Activated naive CD8-positive, alpha-beta T cell treated with anti-CD3 and anti-CD28 coated beads, Interleukin-2, amount 10 ng/mL, durations not matched to agents 7 days and 5 days (primary cell): ENCODE results near the gene SLAMF9. TPM values are rescaled to one million over a fixed set of nuclear protein-coding genes. Genes with fewer than 3 reads are reported as not detected.

Experiments
- ATAC-seq: fragments of 150-1000 bp; cut with Tn5 transposase; one replicate; pipeline ENCODE4 v1.10.0; 2021; ENCODE audit warnings: low read depth, moderate library complexity
- POLR2A ChIA-PET: fragments of 350-600 bp; sonication (Branson Sonifier 250); formaldehyde crosslinking; loops from one replicate; lab custom pipeline; 2021; ENCODE audit warnings: antibody characterized with exemption; lab: Charles Lee
- DNase-seq: peaks from one replicate; pipeline ENCODE4 v3.0.0; 2021
- H3K27ac Mint-ChIP-seq: one replicate; pipeline ENCODE4 v1.8.0; 2022; ENCODE audit warnings: mild to moderate bottlenecking, mixed read lengths
- H3K27me3 Mint-ChIP-seq: one replicate; pipeline ENCODE4 v1.8.0; 2022; ENCODE audit warnings: mild to moderate bottlenecking, moderate library complexity, mixed read lengths
- H3K36me3 Mint-ChIP-seq: one replicate; pipeline ENCODE4 v1.8.0; 2021; ENCODE audit warnings: mild to moderate bottlenecking, mixed read lengths
- H3K4me1 Mint-ChIP-seq: one replicate; pipeline ENCODE4 v1.8.0; 2021; ENCODE audit warnings: mixed read lengths
- H3K4me3 Mint-ChIP-seq: one replicate; pipeline ENCODE4 v1.8.0; 2022; ENCODE audit warnings: mild to moderate bottlenecking, moderate library complexity, mixed read lengths
- H3K9me3 Mint-ChIP-seq: one replicate; pipeline ENCODE4 v1.8.0; 2021; ENCODE audit warnings: mixed read lengths
- total RNA-seq, 2 experiments: library from RNA; stranded (reverse); gene quantifications; one replicate each; pipeline ENCODE4 v1.2.3, GENCODE V29; 2021

SLAMF9 gene
- total RNA-seq = not detected

DNA sequence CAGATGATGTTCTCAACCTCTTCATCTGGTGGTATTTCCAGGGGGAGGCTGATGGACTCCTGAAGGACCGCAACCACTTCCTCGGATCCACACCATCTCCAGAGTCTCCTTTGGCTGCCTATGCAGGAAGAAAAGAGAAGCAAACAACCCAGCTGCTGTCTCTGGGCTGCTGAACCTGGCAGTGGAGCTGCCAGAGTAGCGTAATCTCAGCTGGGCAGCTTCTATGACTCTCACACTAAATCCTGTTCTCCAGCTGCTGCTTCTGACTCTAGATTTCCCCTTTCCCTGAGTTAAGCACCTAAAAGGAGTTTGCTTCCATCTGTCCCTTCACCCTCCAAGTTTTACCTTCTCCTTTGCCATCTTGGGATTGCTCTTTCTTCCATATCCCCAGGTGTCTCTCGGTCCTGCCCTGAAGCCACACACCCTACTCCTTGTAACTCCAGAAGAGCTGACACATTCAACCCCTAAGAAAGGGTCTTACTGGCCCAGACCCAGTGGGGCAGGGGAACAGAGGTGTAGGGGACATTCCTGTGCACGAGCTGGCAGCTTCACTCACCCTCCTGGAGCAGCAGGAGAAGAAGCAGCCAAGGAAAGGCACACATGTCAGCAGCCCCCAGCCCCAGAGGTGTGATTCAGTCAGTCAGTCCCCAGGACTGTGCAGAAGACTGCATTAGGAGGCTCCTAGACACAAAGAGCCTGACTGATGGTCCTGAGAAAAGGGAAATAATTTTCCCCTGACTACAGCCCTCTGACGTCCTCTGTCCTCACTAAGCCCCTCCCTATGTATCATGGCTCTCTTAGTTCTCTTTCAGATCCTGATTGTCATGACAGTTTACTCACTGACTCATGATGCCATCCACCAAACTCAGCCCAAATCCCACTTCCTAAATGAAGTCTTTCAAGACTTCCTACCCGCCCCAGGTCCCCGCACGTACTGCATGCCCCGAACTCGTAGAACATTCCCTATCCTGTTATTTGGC lies at the start of gene SLAMF9:
SLAMF9 (minus strand) TSS at position 702 of the 980 bp plus-strand sequence; CDS start at position 602, 100 bp downstream.
- H3K36me3 Mint-ChIP-seq = no peaks in the 10 kb centered on the region
- no peak within 1 kb of the TSS for H3K4me3 Mint-ChIP-seq
- peaks cover 3% of the 10 kb centered on the region for H3K4me1 Mint-ChIP-seq
- H3K27ac Mint-ChIP-seq = no peak within 1 kb of the TSS
- peaks cover 30% of the 10 kb centered on the region for H3K27me3 Mint-ChIP-seq
- ATAC-seq = no peak
- H3K9me3 Mint-ChIP-seq = no peaks in the 10 kb centered on the region
- no peak for DNase-seq
- POLR2A ChIA-PET = no interaction called here

DNA sequence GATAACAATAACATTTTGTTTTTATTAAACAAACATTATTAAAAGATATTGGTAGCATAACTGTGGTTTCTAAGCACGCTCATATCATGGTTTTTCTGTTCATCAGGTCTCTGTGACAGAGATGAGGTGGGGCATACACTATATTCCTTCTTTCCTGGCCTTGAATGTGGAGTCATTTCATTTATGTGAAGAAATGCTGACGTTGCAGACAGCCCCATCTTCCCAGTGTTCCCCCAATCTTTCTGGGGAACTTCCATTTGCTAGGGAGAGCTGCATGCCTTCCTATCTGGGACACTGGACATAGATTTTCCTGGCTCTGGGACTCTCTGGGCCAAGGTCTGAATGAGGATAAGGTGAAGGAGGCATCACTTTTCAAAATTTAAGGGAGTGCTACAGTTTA lies 47.4 kb upstream of the SLAMF9 start:
- peaks cover 35% of the 10 kb centered on the region for H3K27me3 Mint-ChIP-seq
- no peak overlapping the region for H3K27ac Mint-ChIP-seq
- no peak for ATAC-seq
- H3K4me3 Mint-ChIP-seq = no peak overlapping the region
- H3K36me3 Mint-ChIP-seq = no peaks in the 10 kb centered on the region
- POLR2A ChIA-PET = no interaction called here
- no peak for DNase-seq
- H3K4me1 Mint-ChIP-seq = no peaks in the 10 kb centered on the region
- H3K9me3 Mint-ChIP-seq = no peaks in the 10 kb centered on the region

DNA sequence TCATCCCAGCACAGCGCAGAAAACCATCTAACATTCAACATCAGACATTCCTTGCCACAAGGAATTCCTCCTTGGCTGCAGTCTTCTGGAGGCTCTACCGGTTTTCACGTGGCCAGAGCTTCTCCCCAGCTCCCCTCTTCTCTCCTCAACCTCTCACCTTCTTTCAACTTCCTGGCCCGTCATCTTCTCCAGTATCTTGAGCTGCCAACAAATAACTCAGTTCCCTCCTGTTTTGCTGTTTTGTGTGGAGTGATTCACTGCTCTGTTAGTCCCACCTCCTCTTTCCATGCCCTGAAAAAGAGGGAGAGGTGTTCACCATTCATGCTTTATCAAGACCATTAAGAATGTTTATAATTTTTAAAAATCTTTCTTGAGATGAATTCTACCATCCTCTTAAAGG lies 45.2 kb upstream of the SLAMF9 start:
- H3K4me3 Mint-ChIP-seq = no peak overlapping the region
- H3K27ac Mint-ChIP-seq = no peak overlapping the region
- DNase-seq (no peak), ATAC-seq (no peak)
- H3K27me3 Mint-ChIP-seq = peaks cover 30% of the 10 kb centered on the region
- H3K4me1 Mint-ChIP-seq = no peaks in the 10 kb centered on the region
- POLR2A ChIA-PET = no interaction called here
- H3K36me3 Mint-ChIP-seq = no peaks in the 10 kb centered on the region
- H3K9me3 Mint-ChIP-seq = no peaks in the 10 kb centered on the region

DNA sequence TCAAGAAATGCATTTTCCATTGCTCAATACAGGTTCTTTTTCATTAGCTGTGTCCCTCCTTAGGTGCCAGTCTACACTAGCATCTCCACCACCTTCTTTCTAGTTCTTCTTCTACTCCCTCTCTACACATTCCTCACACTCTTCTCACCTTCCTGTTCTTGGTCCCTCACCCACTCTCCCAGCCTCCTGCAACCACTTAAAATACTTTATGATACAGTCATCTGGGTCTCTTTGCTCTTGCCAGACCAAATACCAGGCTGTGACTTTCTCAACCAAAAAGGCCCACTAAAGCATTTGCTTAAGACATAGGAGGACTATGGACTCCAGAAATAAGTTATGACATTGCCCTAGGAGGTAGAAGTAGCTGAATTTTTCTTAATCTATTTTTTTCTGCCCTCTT lies 42.6 kb upstream of the SLAMF9 start:
- POLR2A ChIA-PET = no interaction called here
- ATAC-seq (no peak), DNase-seq (no peak)
- Mint-ChIP-seq H3K4me3 (no peak overlapping the region), H3K27ac (no peak overlapping the region), H3K4me1 (peaks cover 2% of the 10 kb centered on the region), H3K36me3 (no peaks in the 10 kb centered on the region), H3K9me3 (no peaks in the 10 kb centered on the region), H3K27me3 (peaks cover 37% of the 10 kb centered on the region)

DNA sequence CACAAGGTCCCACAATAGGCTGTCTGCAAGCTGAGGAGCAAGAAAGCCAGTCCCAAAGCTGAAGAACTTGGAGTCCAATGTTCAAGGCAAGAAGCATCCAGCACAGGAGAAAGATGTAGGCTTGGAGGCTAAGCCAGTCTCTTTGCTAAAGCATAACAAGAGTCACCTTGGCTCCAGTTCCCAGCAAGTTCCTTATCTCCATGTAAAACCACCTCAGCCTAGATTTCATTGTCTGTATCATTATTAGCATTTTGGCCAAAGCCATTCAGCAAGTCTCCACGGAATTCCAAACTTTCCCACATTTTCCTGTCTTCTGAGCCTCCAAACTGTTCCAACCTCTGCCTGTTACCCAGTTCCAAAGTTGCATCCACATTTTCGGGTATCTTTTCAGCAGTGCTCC lies 40.9 kb upstream of the SLAMF9 start:
- ATAC-seq (no peak), DNase-seq (no peak)
- Mint-ChIP-seq H3K27ac (no peak overlapping the region), H3K4me3 (no peak overlapping the region), H3K9me3 (no peaks in the 10 kb centered on the region), H3K4me1 (peaks cover 4% of the 10 kb centered on the region), H3K36me3 (no peaks in the 10 kb centered on the region), H3K27me3 (peaks cover 31% of the 10 kb centered on the region)
- POLR2A ChIA-PET = no interaction called here

DNA sequence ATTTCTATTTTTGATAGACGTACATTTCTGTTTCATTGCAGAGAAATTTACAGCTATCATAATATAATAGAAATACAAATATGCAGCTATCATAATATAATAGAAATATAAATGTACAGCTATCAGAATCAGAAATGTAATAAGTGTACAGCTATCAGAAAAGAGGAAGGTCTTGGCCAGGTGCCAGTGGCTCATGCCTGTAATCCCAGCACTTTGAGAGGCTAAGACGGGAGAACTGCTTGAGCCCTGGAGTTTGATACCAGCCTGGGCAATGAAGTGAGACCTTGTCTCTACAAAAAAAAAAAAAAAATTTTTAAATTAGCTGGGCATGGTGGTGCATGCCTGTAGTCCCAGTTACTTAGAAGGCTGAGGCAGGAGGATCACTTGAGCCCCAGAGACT lies 39.9 kb upstream of the SLAMF9 start:
- POLR2A ChIA-PET = no interaction called here
- H3K4me3 Mint-ChIP-seq = no peak overlapping the region
- ATAC-seq (no peak), DNase-seq (no peak)
- no peak overlapping the region for H3K27ac Mint-ChIP-seq
- peaks cover 33% of the 10 kb centered on the region for H3K27me3 Mint-ChIP-seq
- H3K9me3 Mint-ChIP-seq = no peaks in the 10 kb centered on the region
- peaks cover 4% of the 10 kb centered on the region for H3K4me1 Mint-ChIP-seq
- H3K36me3 Mint-ChIP-seq = no peaks in the 10 kb centered on the region

DNA sequence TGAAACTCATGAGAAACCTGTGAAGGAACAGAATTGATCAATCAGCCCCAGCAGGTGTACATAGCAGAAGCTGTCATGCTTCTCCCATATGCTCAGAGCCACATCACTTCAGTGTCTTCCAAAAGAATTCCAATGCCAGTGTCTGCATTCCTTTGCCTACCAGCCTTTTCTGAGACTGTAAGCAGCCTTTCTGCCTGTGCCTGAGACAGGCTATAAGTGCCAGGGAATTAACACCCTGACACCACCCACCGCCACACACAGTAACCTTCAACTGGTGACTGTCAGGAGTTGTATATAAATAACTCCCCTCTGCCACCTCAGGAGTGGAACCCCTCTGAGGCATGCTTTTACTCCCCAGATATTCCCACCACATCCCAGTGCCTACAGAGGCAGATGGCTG lies 38.1 kb upstream of the SLAMF9 start:
- H3K4me1 Mint-ChIP-seq = peaks cover 4% of the 10 kb centered on the region
- DNase-seq (no peak), ATAC-seq (no peak)
- peaks cover 26% of the 10 kb centered on the region for H3K27me3 Mint-ChIP-seq
- no peaks in the 10 kb centered on the region for H3K9me3 Mint-ChIP-seq
- H3K27ac Mint-ChIP-seq = no peak overlapping the region
- no peaks in the 10 kb centered on the region for H3K36me3 Mint-ChIP-seq
- H3K4me3 Mint-ChIP-seq = no peak overlapping the region
- POLR2A ChIA-PET = no interaction called here

DNA sequence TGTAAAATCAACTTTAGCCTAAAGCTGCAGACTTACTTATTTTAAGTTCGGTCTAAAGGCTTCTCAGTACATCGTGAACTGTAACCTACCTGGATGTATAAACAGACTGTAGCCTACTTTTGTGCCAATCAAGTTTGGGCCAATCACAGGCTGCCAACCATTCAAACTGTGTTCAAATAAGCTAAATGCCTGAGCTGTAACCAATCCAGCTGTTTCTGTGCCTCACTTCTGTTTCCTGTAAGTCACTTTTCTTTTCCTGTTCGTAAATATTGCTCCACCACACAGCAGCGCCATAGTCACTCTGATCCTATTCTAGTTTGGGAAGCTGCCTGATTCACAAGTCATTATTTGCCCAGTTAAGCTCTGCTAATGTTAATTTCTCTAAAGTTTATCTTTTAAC lies 37.5 kb upstream of the SLAMF9 start:
- DNase-seq = no peak
- ATAC-seq = peak; percentile 42
- Mint-ChIP-seq H3K9me3 (no peaks in the 10 kb centered on the region), H3K4me1 (peaks cover 4% of the 10 kb centered on the region), H3K4me3 (no peak overlapping the region), H3K36me3 (no peaks in the 10 kb centered on the region), H3K27ac (no peak overlapping the region), H3K27me3 (peaks cover 24% of the 10 kb centered on the region)
- POLR2A ChIA-PET = no interaction called here

DNA sequence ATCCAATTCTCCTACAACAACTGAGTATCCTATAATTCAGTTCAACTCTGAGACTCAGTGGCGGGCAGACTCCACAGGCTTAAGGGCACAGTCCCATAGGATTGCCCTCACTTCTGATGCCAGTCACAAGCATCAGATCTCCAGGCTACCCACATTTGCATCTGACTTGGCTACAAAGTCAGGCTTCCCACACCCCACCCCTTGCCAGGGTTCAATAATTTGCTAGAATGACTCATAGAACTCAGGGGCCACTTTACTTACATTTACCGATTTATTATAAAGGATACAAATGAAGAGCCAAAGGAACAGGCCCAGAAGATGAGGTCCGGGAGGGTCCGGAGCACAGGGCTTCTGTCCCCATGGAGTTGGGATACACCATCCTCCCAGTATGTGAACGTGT lies 36.0 kb upstream of the SLAMF9 start:
- H3K36me3 Mint-ChIP-seq = no peaks in the 10 kb centered on the region
- H3K9me3 Mint-ChIP-seq = no peaks in the 10 kb centered on the region
- H3K27me3 Mint-ChIP-seq = peaks cover 25% of the 10 kb centered on the region
- POLR2A ChIA-PET = no interaction called here
- H3K27ac Mint-ChIP-seq = no peak overlapping the region
- DNase-seq = no peak
- H3K4me3 Mint-ChIP-seq = no peak overlapping the region
- H3K4me1 Mint-ChIP-seq = peaks cover 4% of the 10 kb centered on the region
- no peak for ATAC-seq

DNA sequence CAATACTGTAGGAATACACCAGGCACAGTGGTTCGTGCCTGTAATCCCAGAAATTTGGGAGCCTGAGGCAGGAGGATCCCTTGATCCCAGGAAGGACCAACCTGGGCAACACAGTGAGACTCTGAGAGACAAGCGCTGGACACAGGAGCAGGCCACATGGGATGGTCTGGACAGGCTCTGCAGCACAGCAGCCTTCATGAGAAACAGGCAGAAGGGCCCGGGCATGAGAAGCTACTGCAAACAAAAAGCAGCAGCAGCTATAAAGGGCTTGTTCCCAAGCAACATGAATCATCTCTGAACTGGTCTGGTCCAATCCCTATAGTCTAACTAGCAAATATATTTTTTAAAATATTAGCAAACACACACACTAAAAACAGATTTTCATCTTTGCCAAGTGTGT lies 35.5 kb upstream of the SLAMF9 start:
- peaks cover 25% of the 10 kb centered on the region for H3K27me3 Mint-ChIP-seq
- ATAC-seq (no peak), DNase-seq (no peak)
- H3K27ac Mint-ChIP-seq = no peak overlapping the region
- no peaks in the 10 kb centered on the region for H3K36me3 Mint-ChIP-seq
- no peaks in the 10 kb centered on the region for H3K9me3 Mint-ChIP-seq
- POLR2A ChIA-PET = no interaction called here
- H3K4me1 Mint-ChIP-seq = peaks cover 4% of the 10 kb centered on the region
- H3K4me3 Mint-ChIP-seq = no peak overlapping the region

DNA sequence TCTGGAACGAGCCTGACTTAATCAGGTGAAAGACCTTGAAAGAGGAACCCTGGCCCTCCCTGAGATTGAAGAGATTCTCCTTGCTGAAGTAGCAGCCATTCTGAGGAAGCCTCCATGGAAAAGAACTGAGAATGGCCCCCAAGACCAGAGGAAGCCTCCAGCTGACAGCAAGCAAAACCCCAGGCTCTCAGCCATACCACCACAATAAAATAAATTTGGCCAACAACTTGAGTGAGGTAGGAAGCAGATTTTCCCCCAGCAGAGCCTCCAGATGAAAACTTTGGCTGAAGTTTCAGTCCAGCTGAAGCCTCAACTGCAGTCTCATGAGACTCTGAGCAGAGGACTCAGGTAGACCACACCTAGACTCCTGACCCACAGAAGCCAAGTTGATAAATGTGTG lies 34.0 kb upstream of the SLAMF9 start:
- ATAC-seq = no peak
- POLR2A ChIA-PET = no interaction called here
- H3K27me3 Mint-ChIP-seq = peaks cover 25% of the 10 kb centered on the region
- no peaks in the 10 kb centered on the region for H3K9me3 Mint-ChIP-seq
- peaks cover 4% of the 10 kb centered on the region for H3K4me1 Mint-ChIP-seq
- H3K36me3 Mint-ChIP-seq = no peaks in the 10 kb centered on the region
- no peak overlapping the region for H3K27ac Mint-ChIP-seq
- DNase-seq = no peak
- H3K4me3 Mint-ChIP-seq = no peak overlapping the region

DNA sequence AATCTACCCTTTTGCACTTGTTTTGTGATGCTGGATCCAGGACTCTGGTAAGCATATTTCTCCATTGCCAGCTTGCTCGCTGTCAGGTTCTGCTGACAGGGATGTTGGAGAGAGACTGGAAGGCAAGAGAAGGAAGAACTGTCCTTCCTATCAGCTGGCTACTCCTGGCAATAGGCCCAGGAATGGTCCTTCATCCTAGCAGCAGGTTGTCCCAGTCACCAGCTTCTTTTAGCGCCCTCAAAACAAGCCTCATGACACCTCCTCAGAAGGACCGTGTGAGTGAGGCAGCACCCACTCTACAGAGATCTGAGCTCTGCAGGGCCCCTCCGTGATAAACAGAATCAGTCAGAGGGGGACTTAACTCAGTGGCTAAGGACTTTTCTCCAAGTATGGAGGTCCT lies 33.1 kb upstream of the SLAMF9 start:
- no peaks in the 10 kb centered on the region for H3K9me3 Mint-ChIP-seq
- ATAC-seq = no peak
- no peak overlapping the region for H3K27ac Mint-ChIP-seq
- no peak for DNase-seq
- peaks cover 4% of the 10 kb centered on the region for H3K4me1 Mint-ChIP-seq
- no peaks in the 10 kb centered on the region for H3K36me3 Mint-ChIP-seq
- H3K4me3 Mint-ChIP-seq = no peak overlapping the region
- H3K27me3 Mint-ChIP-seq = peaks cover 19% of the 10 kb centered on the region
- POLR2A ChIA-PET = no interaction called here

DNA sequence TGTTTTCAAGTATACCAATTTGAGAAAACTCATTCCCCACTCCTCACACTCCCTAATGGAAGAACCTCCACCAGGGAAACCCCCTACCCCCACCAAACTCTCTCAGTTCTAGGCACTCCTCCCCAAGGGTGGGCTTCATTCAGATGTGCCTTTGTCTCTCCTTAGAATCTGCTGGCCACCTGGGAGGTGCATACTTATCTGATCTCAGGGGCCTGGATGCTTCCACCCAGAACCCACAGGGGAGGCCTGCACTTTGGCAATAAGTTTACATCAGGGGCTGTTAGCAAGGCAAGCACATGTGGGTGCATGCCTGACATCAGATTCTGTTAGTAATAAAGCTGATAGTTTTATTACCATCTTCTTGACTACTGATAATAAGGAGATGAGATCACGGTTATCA lies 32.5 kb upstream of the SLAMF9 start:
- Mint-ChIP-seq H3K36me3 (no peaks in the 10 kb centered on the region), H3K4me1 (peaks cover 1% of the 10 kb centered on the region), H3K27ac (no peak overlapping the region), H3K9me3 (no peaks in the 10 kb centered on the region), H3K4me3 (no peak overlapping the region), H3K27me3 (peaks cover 18% of the 10 kb centered on the region)
- ATAC-seq = no peak
- DNase-seq = no peak
- POLR2A ChIA-PET = no interaction called here

DNA sequence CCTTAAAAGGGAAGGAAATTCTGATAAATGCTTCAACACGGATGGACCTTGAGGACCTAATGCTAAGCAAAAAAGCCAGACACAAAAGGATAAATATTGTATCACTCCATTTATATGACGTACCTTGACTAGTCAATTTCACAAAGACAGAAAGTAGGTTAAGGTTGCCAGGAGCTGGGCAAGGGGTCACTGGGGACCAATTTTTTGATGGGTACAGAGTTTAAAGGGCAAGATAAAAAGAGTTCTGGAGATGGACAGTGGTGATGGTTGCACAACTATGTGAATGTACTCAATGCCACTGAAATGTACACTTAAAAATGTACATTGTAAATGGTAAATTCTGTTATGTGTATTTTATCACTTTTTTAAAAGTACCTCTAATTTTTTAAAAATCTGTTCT lies 32.1 kb upstream of the SLAMF9 start:
- Mint-ChIP-seq H3K4me3 (no peak overlapping the region), H3K4me1 (no peaks in the 10 kb centered on the region), H3K36me3 (no peaks in the 10 kb centered on the region), H3K27me3 (peaks cover 18% of the 10 kb centered on the region), H3K27ac (no peak overlapping the region), H3K9me3 (no peaks in the 10 kb centered on the region)
- no peak for DNase-seq
- POLR2A ChIA-PET = no interaction called here
- no peak for ATAC-seq
